HEK293 (cell line): ENCODE measurements around the gene COX6A1.
A peak's percentile ranks its signal among the peaks of the same experiment; 100 is the strongest.

Experiments used
- CTCF ChIA-PET: fragments of 350-600 bp; formaldehyde crosslinking; extraction: SDS; loops from one replicate; lab custom pipeline; 2021; ENCODE audit warnings: antibody characterized with exemption; lab: Yijun Ruan, JAX
- POLR2A ChIA-PET: fragments of 300-600 bp; formaldehyde crosslinking; extraction: SDS; loops from one replicate; lab custom pipeline; 2020; ENCODE audit warnings: antibody characterized with exemption, inconsistent platforms; lab: Yijun Ruan, JAX
- H3K27ac ChIP-seq: fragments of 200-500 bp; sonication (Bioruptor generic); 2 replicates; pipeline ENCODE4 v1.5.1; 2014; ENCODE audit warnings: low read depth, low read length, control low read depth, inconsistent platforms; ENCODE audit errors: extremely low read depth
- H3K36me3 ChIP-seq, 2 experiments: fragments of 200-500 bp in 1 of 2; sonication (Bioruptor generic) in 1 of 2; 1 replicate in 1 of 2; 2 replicates in 1 of 2; pipeline ENCODE4 v1.5.1; 2014 to 2017; ENCODE audit warnings: inconsistent platforms in 2 of 2, low read length in 2 of 2; ENCODE audit not compliant: control insufficient read depth in 2 of 2, insufficient read depth in 1 of 2
- H3K4me1 ChIP-seq: fragments of 200-500 bp; sonication (Bioruptor generic); 2 replicates; pipeline ENCODE4 v1.5.1; 2014; ENCODE audit warnings: mild to moderate bottlenecking, low read length, inconsistent platforms; ENCODE audit not compliant: control insufficient read depth, insufficient read depth
- H3K4me3 ChIP-seq: 2 replicates; pipeline ENCODE4 v1.5.1; 2011; ENCODE audit warnings: low read depth, mild to moderate bottlenecking, control low read depth, low read length, moderate library complexity
- H3K9me3 ChIP-seq: fragments of 200-500 bp; sonication (Bioruptor generic); 2 replicates; pipeline ENCODE4 v1.5.1; 2014; ENCODE audit warnings: low read depth, low read length, inconsistent platforms; ENCODE audit not compliant: control insufficient read depth, insufficient read depth
- YY1 ChIP-seq: fragments of 450-650 bp; formaldehyde crosslinking; IDR thresholded peaks from 2 replicates; pipeline ENCODE4 v1.5.1; 2018; ENCODE audit warnings: missing biosample characterization, missing genetic modification characterization
- ZBTB17 ChIP-seq: fragments of 450-650 bp; formaldehyde crosslinking; IDR thresholded peaks from 2 replicates; pipeline ENCODE4 v1.5.1; 2016; ENCODE audit warnings: missing biosample characterization, missing genetic modification characterization
- ZEB2 ChIP-seq: fragments of 450-650 bp; formaldehyde crosslinking; IDR thresholded peaks from 2 replicates; pipeline ENCODE4 v1.5.1; 2016; ENCODE audit warnings: missing biosample characterization, missing genetic modification characterization
- ZNF112 ChIP-seq: fragments of 450-650 bp; formaldehyde crosslinking; IDR thresholded peaks from 2 replicates; pipeline ENCODE4 v1.5.0; 2017; ENCODE audit warnings: missing biosample characterization, missing genetic modification characterization
- ZNF155 ChIP-seq: fragments of 450-650 bp; formaldehyde crosslinking; IDR thresholded peaks from 2 replicates; pipeline ENCODE4 v1.5.1; 2016; ENCODE audit warnings: missing biosample characterization, missing genetic modification characterization
- ZNF274 ChIP-seq, 2 experiments: fragments of 200-500 bp in 1 of 2; fragments of 450-650 bp in 1 of 2; sonication (Bioruptor generic) in 1 of 2; formaldehyde crosslinking in 1 of 2; IDR thresholded peaks; 2 replicates each; pipeline versions ENCODE4 v1.5.1 to v1.6.1; 2014 to 2016; ENCODE audit warnings: borderline replicate concordance in 1 of 2, inconsistent platforms in 1 of 2, low read length in 1 of 2, missing biosample characterization in 1 of 2, missing genetic modification characterization in 1 of 2
- ZNF292 ChIP-seq: fragments of 450-650 bp; formaldehyde crosslinking; IDR thresholded peaks from 2 replicates; pipeline ENCODE4 v1.5.1; 2016; ENCODE audit warnings: low read depth, missing biosample characterization, missing genetic modification characterization, borderline replicate concordance
- ZNF302 ChIP-seq: fragments of 450-650 bp; formaldehyde crosslinking; IDR thresholded peaks from 2 replicates; pipeline ENCODE4 v1.5.1; 2016; ENCODE audit warnings: missing biosample characterization, missing genetic modification characterization, low read depth
- ZNF354C ChIP-seq: fragments of 450-650 bp; formaldehyde crosslinking; IDR thresholded peaks from 2 replicates; pipeline ENCODE4 v1.5.1; 2016; ENCODE audit warnings: missing biosample characterization, missing genetic modification characterization, low read depth, borderline replicate concordance
- ZNF530 ChIP-seq: fragments of 450-650 bp; formaldehyde crosslinking; IDR thresholded peaks from 2 replicates; pipeline ENCODE4 v1.5.1; 2016; ENCODE audit warnings: low read depth, missing biosample characterization, missing genetic modification characterization
- ZNF600 ChIP-seq: fragments of 450-650 bp; formaldehyde crosslinking; IDR thresholded peaks from 2 replicates; pipeline ENCODE4 v1.5.1; 2016; ENCODE audit warnings: missing biosample characterization, missing genetic modification characterization
- ZNF629 ChIP-seq: fragments of 450-650 bp; formaldehyde crosslinking; IDR thresholded peaks from 2 replicates; pipeline ENCODE4 v1.5.1; 2017; ENCODE audit warnings: missing biosample characterization, missing genetic modification characterization
- ZNF707 ChIP-seq: fragments of 450-650 bp; formaldehyde crosslinking; IDR thresholded peaks from 2 replicates; pipeline ENCODE4 v1.5.1; 2016; ENCODE audit warnings: missing biosample characterization, missing genetic modification characterization
- TF ChIP-seq, protein P1 (sequence below): fragments of 450-650 bp; formaldehyde crosslinking; IDR thresholded peaks from 2 replicates; pipeline ENCODE4 v1.5.1; 2016; ENCODE audit warnings: missing biosample characterization, missing genetic modification characterization
- TF ChIP-seq, protein P2 (sequence below): fragments of 450-650 bp; formaldehyde crosslinking; optimal IDR thresholded peaks from 2 replicates; pipeline ENCODE3; 2016; ENCODE audit warnings: missing biosample characterization, mild to moderate bottlenecking, missing genetic modification characterization
- TF ChIP-seq, protein P3 (sequence below): fragments of 450-650 bp; formaldehyde crosslinking; IDR thresholded peaks from 2 replicates; pipeline ENCODE4 v1.5.0; 2017; ENCODE audit warnings: missing biosample characterization, missing genetic modification characterization, borderline replicate concordance
- TF ChIP-seq, protein P4 (sequence below): fragments of 450-650 bp; formaldehyde crosslinking; IDR thresholded peaks from 2 replicates; pipeline ENCODE4 v1.5.1; 2016; ENCODE audit warnings: missing biosample characterization, missing genetic modification characterization
- TF ChIP-seq, protein P5 (sequence below): fragments of 450-650 bp; formaldehyde crosslinking; IDR thresholded peaks from 2 replicates; pipeline ENCODE4 v1.5.1; 2017; ENCODE audit warnings: missing biosample characterization, missing genetic modification characterization
- TF ChIP-seq, protein P6 (sequence below): fragments of 450-650 bp; formaldehyde crosslinking; IDR thresholded peaks from 2 replicates; pipeline ENCODE4 v1.5.1; 2016; ENCODE audit warnings: missing biosample characterization, missing genetic modification characterization

COX6A1 gene

DNA sequence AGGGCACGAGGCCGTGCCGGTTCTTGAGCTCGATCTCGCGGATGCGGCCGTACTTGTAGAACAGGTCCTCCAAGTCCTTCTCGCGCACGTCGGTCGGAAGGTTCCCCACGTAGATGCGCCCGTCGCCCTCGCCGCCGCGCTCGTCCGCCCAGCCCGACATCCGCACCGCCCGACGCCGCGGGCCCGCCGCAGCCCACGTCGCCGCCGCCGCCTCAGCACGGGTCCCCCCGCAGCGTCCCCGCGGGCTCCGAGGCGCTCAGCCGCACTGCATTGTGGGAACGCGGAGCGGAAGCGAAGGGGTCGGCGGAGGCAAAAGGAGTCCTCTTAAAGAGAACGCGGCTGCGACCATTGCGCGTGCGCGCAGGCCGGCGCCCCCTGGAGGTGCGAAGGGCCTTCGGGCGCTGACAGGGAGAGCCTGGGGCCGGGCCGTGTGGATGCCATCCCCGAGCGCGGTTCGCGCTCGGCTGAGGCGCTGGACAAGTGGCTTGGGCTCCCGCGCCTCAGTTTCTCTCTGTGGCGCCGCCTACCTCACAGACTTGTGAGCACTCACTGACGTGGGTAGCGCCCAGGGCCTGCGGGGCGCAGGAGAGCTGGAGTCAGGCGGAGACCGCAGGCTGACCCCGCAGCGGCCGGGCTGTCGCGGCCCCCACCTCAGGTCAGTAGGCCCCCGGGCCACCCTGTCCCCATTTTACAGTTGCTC, 31.7 kb downstream of the COX6A1 start, which contains the start of gene SRSF9 (continued):
- TF ChIP-seq ZEB2 (tag by site-specific recombination) (peak; percentile 75; the same call in 1 of the 2 replicates), ZNF292 (tag by site-specific recombination) (no peak), ZNF274 (IDR thresholded peaks at IDR 0.05; ENCODE audit: low read length) (no peak), ZNF274 (tag by site-specific recombination; IDR thresholded peaks at IDR 0.05; ENCODE audit: borderline replicate concordance) (no peak), ZNF354C (tag by site-specific recombination) (no peak), ZNF155 (no peak)
- TF ChIP-seq, protein P1, sequence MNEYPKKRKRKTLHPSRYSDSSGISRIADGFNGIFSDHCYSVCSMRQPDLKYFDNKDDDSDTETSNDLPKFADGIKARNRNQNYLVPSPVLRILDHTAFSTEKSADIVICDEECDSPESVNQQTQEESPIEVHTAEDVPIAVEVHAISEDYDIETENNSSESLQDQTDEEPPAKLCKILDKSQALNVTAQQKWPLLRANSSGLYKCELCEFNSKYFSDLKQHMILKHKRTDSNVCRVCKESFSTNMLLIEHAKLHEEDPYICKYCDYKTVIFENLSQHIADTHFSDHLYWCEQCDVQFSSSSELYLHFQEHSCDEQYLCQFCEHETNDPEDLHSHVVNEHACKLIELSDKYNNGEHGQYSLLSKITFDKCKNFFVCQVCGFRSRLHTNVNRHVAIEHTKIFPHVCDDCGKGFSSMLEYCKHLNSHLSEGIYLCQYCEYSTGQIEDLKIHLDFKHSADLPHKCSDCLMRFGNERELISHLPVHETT (tag by site-specific recombination) = no peak; the same call in 1 of the 2 replicates
- TF ChIP-seq, protein P2, sequence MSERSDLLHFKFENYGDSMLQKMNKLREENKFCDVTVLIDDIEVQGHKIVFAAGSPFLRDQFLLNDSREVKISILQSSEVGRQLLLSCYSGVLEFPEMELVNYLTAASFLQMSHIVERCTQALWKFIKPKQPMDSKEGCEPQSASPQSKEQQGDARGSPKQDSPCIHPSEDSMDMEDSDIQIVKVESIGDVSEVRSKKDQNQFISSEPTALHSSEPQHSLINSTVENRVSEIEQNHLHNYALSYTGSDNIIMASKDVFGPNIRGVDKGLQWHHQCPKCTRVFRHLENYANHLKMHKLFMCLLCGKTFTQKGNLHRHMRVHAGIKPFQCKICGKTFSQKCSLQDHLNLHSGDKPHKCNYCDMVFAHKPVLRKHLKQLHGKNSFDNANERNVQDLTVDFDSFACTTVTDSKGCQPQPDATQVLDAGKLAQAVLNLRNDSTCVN (tag by site-specific recombination) = peak; percentile 90
- TF ChIP-seq, protein P3, sequence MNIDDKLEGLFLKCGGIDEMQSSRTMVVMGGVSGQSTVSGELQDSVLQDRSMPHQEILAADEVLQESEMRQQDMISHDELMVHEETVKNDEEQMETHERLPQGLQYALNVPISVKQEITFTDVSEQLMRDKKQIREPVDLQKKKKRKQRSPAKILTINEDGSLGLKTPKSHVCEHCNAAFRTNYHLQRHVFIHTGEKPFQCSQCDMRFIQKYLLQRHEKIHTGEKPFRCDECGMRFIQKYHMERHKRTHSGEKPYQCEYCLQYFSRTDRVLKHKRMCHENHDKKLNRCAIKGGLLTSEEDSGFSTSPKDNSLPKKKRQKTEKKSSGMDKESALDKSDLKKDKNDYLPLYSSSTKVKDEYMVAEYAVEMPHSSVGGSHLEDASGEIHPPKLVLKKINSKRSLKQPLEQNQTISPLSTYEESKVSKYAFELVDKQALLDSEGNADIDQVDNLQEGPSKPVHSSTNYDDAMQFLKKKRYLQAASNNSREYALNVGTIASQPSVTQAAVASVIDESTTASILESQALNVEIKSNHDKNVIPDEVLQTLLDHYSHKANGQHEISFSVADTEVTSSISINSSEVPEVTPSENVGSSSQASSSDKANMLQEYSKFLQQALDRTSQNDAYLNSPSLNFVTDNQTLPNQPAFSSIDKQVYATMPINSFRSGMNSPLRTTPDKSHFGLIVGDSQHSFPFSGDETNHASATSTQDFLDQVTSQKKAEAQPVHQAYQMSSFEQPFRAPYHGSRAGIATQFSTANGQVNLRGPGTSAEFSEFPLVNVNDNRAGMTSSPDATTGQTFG (tag by site-specific recombination) = no peak
- TF ChIP-seq, all 188 proteins: peak for 47

DNA sequence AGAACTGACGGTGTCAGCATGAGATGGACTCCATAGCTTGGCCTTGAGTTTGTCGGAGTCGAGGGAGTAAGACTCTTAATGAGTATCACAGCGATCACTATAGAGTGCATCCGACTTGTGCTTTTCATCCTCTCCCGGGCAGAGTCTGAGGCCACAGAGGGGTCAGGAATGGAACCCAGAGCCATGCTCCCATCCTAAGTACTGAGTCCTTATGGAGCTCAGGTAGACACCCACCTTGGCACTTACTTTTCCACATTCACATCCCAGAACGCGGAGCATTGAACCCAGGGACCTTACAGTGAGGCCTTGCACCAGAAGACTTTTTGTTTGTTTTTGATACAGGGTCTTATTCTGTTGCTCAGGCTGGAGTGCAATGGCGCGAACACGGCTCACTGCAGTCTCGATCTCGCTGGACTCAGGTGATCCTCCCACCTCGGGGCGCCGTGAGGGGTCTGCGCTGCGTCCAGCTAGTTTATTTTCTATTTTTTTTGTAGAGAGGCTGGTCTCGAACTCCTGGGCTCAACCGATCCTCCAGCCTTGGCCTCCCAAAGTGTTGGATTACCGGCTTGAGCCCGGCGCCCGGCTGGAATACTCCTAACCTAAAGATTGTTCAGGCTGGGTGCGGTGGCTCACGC, 32.4 kb downstream of the COX6A1 start:
- Histone ChIP-seq H3K36me3 (peaks cover 20 to 25% of the 10 kb centered on the region in 2 experiments), H3K4me1 (peaks cover 16% of the 10 kb centered on the region; the same call in 1 of the 2 replicates), H3K4me3 (peak overlapping the region; percentile 96), H3K27ac (peak overlapping the region; percentile 99; the same call in 1 of the 2 replicates), H3K9me3 (no peaks in the 10 kb centered on the region)
- POLR2A ChIA-PET = interaction anchor here (0.6 to 4.7 kb wide), 9 partner anchors 9 to 267 kb away, joined by 3 to 38 read pairs (median 3); partner anchors contain the start of genes COQ5, DYNLL1, POP5 and RNU4-2
- CTCF ChIA-PET = interaction anchor here (0.6 to 1.9 kb wide), 8 partner anchors 17 to 1197 kb away, joined by 3 to 10 read pairs (median 4); partner anchors contain the start of gene POP5
- TF ChIP-seq, protein P4, sequence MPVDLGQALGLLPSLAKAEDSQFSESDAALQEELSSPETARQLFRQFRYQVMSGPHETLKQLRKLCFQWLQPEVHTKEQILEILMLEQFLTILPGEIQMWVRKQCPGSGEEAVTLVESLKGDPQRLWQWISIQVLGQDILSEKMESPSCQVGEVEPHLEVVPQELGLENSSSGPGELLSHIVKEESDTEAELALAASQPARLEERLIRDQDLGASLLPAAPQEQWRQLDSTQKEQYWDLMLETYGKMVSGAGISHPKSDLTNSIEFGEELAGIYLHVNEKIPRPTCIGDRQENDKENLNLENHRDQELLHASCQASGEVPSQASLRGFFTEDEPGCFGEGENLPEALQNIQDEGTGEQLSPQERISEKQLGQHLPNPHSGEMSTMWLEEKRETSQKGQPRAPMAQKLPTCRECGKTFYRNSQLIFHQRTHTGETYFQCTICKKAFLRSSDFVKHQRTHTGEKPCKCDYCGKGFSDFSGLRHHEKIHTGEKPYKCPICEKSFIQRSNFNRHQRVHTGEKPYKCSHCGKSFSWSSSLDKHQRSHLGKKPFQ = 0 out of 2 replicates have a peak, but pooled peaks have one; percentile 1
- TF ChIP-seq ZNF302 (tag by site-specific recombination) (no peak), ZNF600 (tag by site-specific recombination) (no peak), ZNF629 (tag by site-specific recombination) (0 out of 2 replicates have a peak, but pooled peaks have one; percentile 12), ZNF707 (tag by site-specific recombination) (no peak), ZNF530 (tag by site-specific recombination) (no peak), YY1 (no peak), ZNF112 (tag by site-specific recombination) (no peak), ZBTB17 (tag by site-specific recombination) (peak; percentile 93)
- TF ChIP-seq, protein P5, sequence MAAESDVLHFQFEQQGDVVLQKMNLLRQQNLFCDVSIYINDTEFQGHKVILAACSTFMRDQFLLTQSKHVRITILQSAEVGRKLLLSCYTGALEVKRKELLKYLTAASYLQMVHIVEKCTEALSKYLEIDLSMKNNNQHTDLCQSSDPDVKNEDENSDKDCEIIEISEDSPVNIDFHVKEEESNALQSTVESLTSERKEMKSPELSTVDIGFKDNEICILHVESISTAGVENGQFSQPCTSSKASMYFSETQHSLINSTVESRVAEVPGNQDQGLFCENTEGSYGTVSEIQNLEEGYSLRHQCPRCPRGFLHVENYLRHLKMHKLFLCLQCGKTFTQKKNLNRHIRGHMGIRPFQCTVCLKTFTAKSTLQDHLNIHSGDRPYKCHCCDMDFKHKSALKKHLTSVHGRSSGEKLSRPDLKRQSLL = peak; percentile 32; the same call in 1 of the 2 replicates
- TF ChIP-seq, protein P6, sequence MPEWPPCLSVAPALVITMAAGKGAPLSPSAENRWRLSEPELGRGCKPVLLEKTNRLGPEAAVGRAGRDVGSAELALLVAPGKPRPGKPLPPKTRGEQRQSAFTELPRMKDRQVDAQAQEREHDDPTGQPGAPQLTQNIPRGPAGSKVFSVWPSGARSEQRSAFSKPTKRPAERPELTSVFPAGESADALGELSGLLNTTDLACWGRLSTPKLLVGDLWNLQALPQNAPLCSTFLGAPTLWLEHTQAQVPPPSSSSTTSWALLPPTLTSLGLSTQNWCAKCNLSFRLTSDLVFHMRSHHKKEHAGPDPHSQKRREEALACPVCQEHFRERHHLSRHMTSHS (tag by site-specific recombination) = no peak
